ENCODE results near the gene TUBAL3. TPM values are rescaled to one million over a fixed set of nuclear protein-coding genes. Genes with fewer than 3 reads are reported as not detected.

The TUBAL3 gene
- total RNA-seq, 1 experiment from 2014 or later = not detected

DNA sequence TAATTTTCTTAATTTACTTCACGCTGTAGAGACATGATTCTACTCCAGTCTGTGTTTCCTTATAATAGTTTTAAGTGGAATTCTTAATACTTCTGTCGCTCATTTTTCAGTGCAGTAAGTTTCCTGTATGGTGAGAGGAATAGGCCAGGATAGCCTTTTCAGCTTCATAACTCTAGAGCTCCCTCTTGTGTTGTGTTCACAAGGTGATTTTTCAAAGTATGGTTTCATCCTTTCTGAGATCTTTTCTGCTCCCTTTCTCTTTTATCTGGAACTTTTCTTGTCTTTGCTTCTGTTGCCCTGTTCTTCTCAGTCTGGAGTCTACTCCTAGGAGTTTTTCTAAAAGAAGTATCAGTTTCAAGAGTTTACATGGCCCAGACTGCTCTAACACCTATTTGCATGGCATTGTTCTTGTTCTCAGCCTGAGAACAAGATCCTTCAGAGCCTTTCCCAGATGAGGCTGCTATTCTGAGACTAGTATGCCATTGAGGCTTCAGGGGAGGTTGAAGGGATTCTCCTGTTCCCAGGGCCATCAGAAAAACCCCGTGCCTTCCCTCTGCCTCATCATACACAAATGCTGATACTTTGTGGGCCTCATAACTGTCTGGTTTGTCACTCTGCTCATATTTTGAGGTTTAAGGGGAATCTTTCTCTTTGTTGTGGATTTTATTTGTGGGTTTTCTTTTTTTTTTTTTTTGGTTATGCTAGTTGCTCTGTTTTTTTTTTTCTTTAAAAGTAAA is 29.6 kb upstream of the TUBAL3 start:
- H4K5ac ChIP-seq (ENCODE audit: insufficient read length, low read depth, low read length) = no peak overlapping the region
- no peak overlapping the region for H3K4me3 Mint-ChIP-seq
- DNase-seq = no peak
- H2AK5ac ChIP-seq (ENCODE audit: insufficient read length, low read length) = no peak overlapping the region
- no peak overlapping the region for H3K56ac ChIP-seq (ENCODE audit: insufficient read length, low read depth, low read length)
- no peak overlapping the region for H2BK12ac ChIP-seq (ENCODE audit: insufficient read length, low read depth, low read length)
- H2BK120ac ChIP-seq (ENCODE audit: low read depth, low read length, poor library complexity, severe bottlenecking) = no peak overlapping the region
- H3K4me2 ChIP-seq (ENCODE audit: insufficient read depth, insufficient read length, low read length) = no peak overlapping the region
- H3K18ac ChIP-seq (ENCODE audit: insufficient read length, low read depth, low read length) = no peak overlapping the region
- H2AFZ ChIP-seq (ENCODE audit: low read length) = no peak overlapping the region
- no peaks in the 10 kb centered on the region for H3K23me2 ChIP-seq (ENCODE audit: insufficient read length, low read depth, low read length, poor library complexity, severe bottlenecking)
- H3K4ac ChIP-seq (ENCODE audit: low read depth, low read length) = no peak overlapping the region
- H3K79me2 ChIP-seq (ENCODE audit: insufficient read depth, low read length) = no peaks in the 10 kb centered on the region
- no peak overlapping the region for H3K27ac ChIP-seq (ENCODE audit: insufficient read length, low read depth, low read length)
- peaks cover 7 to 8% of the 10 kb centered on the region in 2 experiments for H3K9me3 Mint-ChIP-seq
- no peak overlapping the region for H2BK5ac ChIP-seq (ENCODE audit: insufficient read length, low read length)
- H3K14ac ChIP-seq (ENCODE audit: insufficient read depth, low read length) = no peak overlapping the region
- no peaks in the 10 kb centered on the region for H3K9me3 ChIP-seq (ENCODE audit: control insufficient read depth, low read depth, low read length)
- no CpG with 5 or more reads among the region's 3 CpGs for WGBS (ENCODE audit: extremely low coverage, insufficient read length, low lambda C conversion rate)
- no peak overlapping the region for H3K23ac ChIP-seq (ENCODE audit: insufficient read length, low read depth, low read length)
- no peak overlapping the region for H3K9ac ChIP-seq (ENCODE audit: extremely low read depth, insufficient read length, low read length)
- no peaks in the 10 kb centered on the region for H3K27me3 ChIP-seq (ENCODE audit: insufficient read depth, low read length)
- H3K27me3 Mint-ChIP-seq (ENCODE audit: low read depth) = no peaks in the 10 kb centered on the region
- H2BK20ac ChIP-seq (ENCODE audit: low read depth, low read length, poor library complexity, severe bottlenecking) = no peak overlapping the region
- H3K79me1 ChIP-seq (ENCODE audit: insufficient read depth, low read depth, low read length, poor library complexity, severe bottlenecking) = no peaks in the 10 kb centered on the region
- peak; percentile 80 for TF ChIP-seq CTCF (conservative IDR thresholded peaks at IDR 0.05)
- H3K4me1 ChIP-seq (ENCODE audit: insufficient read depth, low read length) = no peaks in the 10 kb centered on the region
- no peaks in the 10 kb centered on the region for H4K20me1 ChIP-seq (ENCODE audit: control insufficient read depth, insufficient read depth, insufficient read length)
- no peak overlapping the region for H4K91ac ChIP-seq (ENCODE audit: insufficient read length, low read depth, low read length)
- H2BK15ac ChIP-seq (ENCODE audit: low read depth, low read length) = no peak overlapping the region
- H3K27ac Mint-ChIP-seq = peak overlapping the region in 2 of 3 experiments; percentile 41 to 68; a peak in 3 of 7 replicates
- no peak overlapping the region for H4K8ac ChIP-seq (replicated peaks; ENCODE audit: insufficient read length, low read depth, low read length)
- H3T11ph ChIP-seq (ENCODE audit: low read length) = no peak overlapping the region
- H3K36me3 Mint-ChIP-seq (ENCODE audit: insufficient read depth in 1 of 3, low read depth in 3 of 3) = peaks cover 22 to 26% (median 25%) of the 10 kb centered on the region in 3 experiments
- H3K4me1 Mint-ChIP-seq = peaks cover 4 to 7% of the 10 kb centered on the region in 2 experiments
